SK-N-SH treated with all-trans-retinoic acid at 6 μM for 48 hours (cell line): ENCODE data around the gene LSR.

Experiments
- ARNTL ChIP-seq: fragments of 450-650 bp; formaldehyde crosslinking; IDR thresholded peaks from 2 replicates; pipeline ENCODE4 v1.5.0; 2020; ENCODE audit warnings: low read depth, mild to moderate bottlenecking, moderate library complexity, borderline replicate concordance
- BACH2 ChIP-seq: fragments of 250-450 bp; sonication (Bioruptor Pico); IDR thresholded peaks from 2 replicates; pipeline ENCODE4 v1.9.0; 2021; ENCODE audit warnings: mild to moderate bottlenecking, borderline replicate concordance
- CREB5 ChIP-seq: fragments of 250-450 bp; sonication (Bioruptor Pico); IDR thresholded peaks from 2 replicates; pipeline ENCODE4 v1.5.1; 2020; ENCODE audit warnings: low read depth, mild to moderate bottlenecking, moderate library complexity
- CSRNP3 ChIP-seq: fragments of 250-450 bp; sonication (Bioruptor Pico); IDR thresholded peaks from 2 replicates; pipeline ENCODE4 v1.5.1; 2021; ENCODE audit warnings: mild to moderate bottlenecking, moderate library complexity
- ESRRG ChIP-seq: fragments of 250-450 bp; sonication (Bioruptor Pico); IDR thresholded peaks from 2 replicates; pipeline ENCODE4 v1.6.1; 2021; ENCODE audit warnings: mild to moderate bottlenecking
- PATZ1 ChIP-seq: fragments of 250-450 bp; sonication (Bioruptor Pico); IDR thresholded peaks from 2 replicates; pipeline ENCODE4 v1.8.0; 2020; ENCODE audit warnings: mild to moderate bottlenecking, moderate library complexity, borderline replicate concordance
- POU6F1 ChIP-seq: fragments of 250-450 bp; sonication (Bioruptor Pico); IDR thresholded peaks from 2 replicates; pipeline ENCODE4 v1.8.0; 2021; ENCODE audit warnings: low read depth, mild to moderate bottlenecking, moderate library complexity, borderline replicate concordance
- RARB ChIP-seq: fragments of 250-450 bp; sonication (Bioruptor Pico); IDR thresholded peaks from 2 replicates; pipeline ENCODE4 v1.8.0; 2021; ENCODE audit warnings: mild to moderate bottlenecking, moderate library complexity
- TOX ChIP-seq: fragments of 250-450 bp; sonication (Bioruptor Pico); IDR thresholded peaks from 2 replicates; pipeline ENCODE4 v1.8.0; 2021; ENCODE audit warnings: mild to moderate bottlenecking, moderate library complexity, borderline replicate concordance
- ZC3H10 ChIP-seq: fragments of 250-450 bp; sonication (Bioruptor Pico); IDR thresholded peaks from 2 replicates; pipeline ENCODE4 v1.5.1; 2021; ENCODE audit warnings: mild to moderate bottlenecking, moderate library complexity
- ZFP3 ChIP-seq: fragments of 250-450 bp; sonication (Bioruptor Pico); IDR thresholded peaks from 2 replicates; pipeline ENCODE4 v1.5.0; 2020; ENCODE audit warnings: mild to moderate bottlenecking, moderate library complexity
- ZNF565 ChIP-seq: fragments of 450-650 bp; formaldehyde crosslinking; conservative IDR thresholded peaks from 2 replicates; pipeline ENCODE4 v1.5.0; 2020; ENCODE audit warnings: low read depth, mild to moderate bottlenecking, moderate library complexity
- ZNF70 ChIP-seq: fragments of 450-650 bp; formaldehyde crosslinking; IDR thresholded peaks from 2 replicates; pipeline ENCODE4 v1.5.0; 2020; ENCODE audit warnings: mild to moderate bottlenecking, moderate library complexity
- ZNF8 ChIP-seq: fragments of 450-650 bp; formaldehyde crosslinking; IDR thresholded peaks from 2 replicates; pipeline ENCODE4 v1.5.0; 2020; ENCODE audit warnings: mild to moderate bottlenecking, moderate library complexity

GRCh38 chr19:35268536-35269437, 20.0 kb downstream of the LSR start, which contains the start of gene USF2:
- TF ChIP-seq ZNF8 (CRISPR knock-in tag) (no peak), CREB5 (CRISPR knock-in tag) (no peak), TOX (CRISPR knock-in tag) (no peak), RARB (CRISPR knock-in tag) (no peak), ZFP3 (no peak), ARNTL (CRISPR knock-in tag) (no peak), POU6F1 (CRISPR knock-in tag) (no peak), ZC3H10 (CRISPR knock-in tag) (no peak), CSRNP3 (CRISPR knock-in tag) (no peak), ESRRG (no peak), ZNF70 (CRISPR knock-in tag) (no peak), BACH2 (no peak), PATZ1 (CRISPR knock-in tag) (no peak), ZNF565 (CRISPR knock-in tag) (no peak)
